IPS-18c (cell line): ENCODE data around the gene SORCS1.

Experiments
- H3K4me3 ChIP-seq: 2 replicates; pipeline ENCODE4 v1.7.0; 2013; ENCODE audit warnings: low read depth, mild to moderate bottlenecking, low read length, moderate library complexity; ENCODE audit not compliant: insufficient read depth
- H3K9me3 ChIP-seq: one replicate; pipeline ENCODE4 v1.6.1; 2013; ENCODE audit warnings: mild to moderate bottlenecking, low read length, moderate library complexity; ENCODE audit not compliant: control insufficient read depth, insufficient read depth

Gene SORCS1

DNA sequence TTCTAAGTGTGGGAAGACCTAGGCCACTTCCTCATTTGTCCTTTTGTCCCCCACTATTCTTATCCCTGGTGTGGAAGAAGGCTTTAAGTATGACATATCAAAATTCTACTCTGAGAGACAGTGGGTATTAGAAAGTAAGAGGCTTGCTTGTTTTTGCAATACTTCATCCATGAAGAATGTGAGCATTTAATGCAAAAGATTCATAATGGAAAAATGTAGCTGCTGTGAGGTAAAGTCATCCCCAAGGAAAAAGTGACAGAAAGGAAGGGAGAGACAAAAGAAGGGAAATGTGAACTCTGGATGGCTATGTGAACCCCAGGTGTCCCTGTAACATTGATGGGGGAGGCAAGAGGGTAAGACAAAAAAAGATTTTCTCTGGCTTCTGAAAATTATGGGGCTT lies 607.5 kb downstream of the SORCS1 start:
- Histone ChIP-seq H3K9me3 (no peaks in the 10 kb centered on the region), H3K4me3 (no peak overlapping the region)

- Histone ChIP-seq H3K4me3 (no peak overlapping the region), H3K9me3 (no peaks in the 10 kb centered on the region)
Observed at GRCh38 chr10:106555599-106555998, 608.9 kb downstream of the SORCS1 start.

- no peaks in the 10 kb centered on the region for H3K9me3 ChIP-seq
- no peak overlapping the region for H3K4me3 ChIP-seq
Observed at GRCh38 chr10:106551501-106552062, 612.9 kb downstream of the SORCS1 start.

DNA sequence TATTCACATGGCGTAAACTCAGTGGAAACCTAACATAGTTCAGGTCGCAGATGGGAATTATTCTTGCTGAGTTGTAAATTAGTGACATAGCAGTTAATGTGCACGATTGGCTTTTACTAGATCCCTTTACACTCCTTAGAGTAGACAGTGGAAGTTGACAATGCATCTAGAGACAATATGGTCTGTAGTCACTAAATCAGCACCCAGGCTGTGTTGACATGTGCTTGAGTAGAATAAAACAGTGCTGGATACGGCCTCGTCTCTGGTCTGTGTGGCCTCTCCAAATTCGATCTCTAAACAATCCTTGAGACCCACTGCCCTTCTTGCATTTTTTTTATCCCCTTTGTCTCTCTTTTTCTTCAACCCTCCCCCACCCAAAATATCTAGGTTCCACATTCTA lies 615.7 kb downstream of the SORCS1 start:
- H3K9me3 ChIP-seq = no peaks in the 10 kb centered on the region
- H3K4me3 ChIP-seq = no peak overlapping the region

DNA sequence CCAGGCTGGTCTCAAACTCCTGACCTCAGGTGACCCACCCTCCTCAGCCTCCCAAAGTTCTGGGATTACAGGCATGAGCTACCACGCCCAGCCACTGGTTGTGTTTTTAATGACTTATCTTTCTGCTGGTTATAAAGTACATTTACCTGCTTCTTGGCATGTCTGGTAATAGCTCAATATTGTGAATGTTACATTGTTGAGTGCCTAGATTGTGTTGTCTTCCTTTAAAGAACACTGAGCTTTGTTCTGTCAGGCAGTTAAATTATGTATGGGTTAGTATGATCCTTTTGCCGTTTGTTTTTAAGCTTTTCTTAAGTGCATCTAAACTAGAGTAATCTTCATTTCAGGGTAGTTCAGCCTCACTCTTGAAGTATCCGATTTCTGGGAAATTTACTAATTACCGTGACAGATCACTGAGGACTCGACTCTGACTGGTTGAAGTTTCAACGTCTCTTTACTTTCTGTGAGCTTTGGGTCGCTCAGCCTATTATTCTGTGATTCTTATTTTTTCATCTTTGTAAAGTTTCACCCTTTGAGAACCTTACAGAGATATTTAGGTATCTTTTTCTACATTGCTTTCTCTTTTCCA lies 617.4 kb downstream of the SORCS1 start:
- no peaks in the 10 kb centered on the region for H3K9me3 ChIP-seq
- H3K4me3 ChIP-seq = no peak overlapping the region

GRCh38 chr10:106542461-106542860 lies 622.0 kb downstream of the SORCS1 start:
- Histone ChIP-seq H3K4me3 (no peak overlapping the region), H3K9me3 (no peaks in the 10 kb centered on the region)

DNA sequence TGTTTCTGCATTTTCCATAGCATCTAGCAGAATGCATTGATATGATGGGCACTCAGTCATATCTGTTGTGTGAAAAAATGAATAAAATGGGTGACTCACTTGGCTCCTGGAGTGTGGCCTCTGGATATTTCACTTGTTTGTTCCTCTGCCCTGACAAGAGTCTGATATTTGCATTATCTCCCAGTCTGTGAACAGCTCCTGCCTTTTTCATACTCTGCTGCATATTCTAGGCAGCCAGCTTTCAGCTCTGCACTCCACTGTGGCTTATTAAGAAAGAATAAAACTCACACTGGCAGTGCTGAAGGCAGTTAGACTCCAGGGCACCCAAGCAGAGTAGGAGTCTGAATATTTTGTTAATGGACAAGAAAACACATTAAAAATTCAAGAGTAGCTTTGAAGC lies 623.9 kb downstream of the SORCS1 start:
- Histone ChIP-seq H3K4me3 (no peak overlapping the region), H3K9me3 (no peaks in the 10 kb centered on the region)

DNA sequence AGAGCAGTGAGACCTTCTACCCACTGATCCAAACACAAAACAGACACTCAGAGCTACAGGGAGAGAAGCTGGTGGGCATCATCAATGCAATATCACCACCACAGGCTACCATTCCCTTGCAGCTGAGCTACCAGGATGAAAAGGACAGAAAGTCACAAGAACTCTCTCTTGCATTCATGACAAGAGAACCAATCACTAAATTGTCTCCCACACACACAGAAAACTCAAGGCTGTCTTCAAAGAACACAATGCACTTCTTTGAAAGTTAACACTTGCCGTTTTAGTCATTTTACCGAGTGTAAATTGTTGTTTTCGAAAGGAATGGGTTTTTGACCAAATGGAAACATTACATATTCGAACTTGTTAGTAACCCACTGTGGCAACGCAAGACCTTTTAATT lies 626.6 kb downstream of the SORCS1 start:
- H3K4me3 ChIP-seq = no peak overlapping the region
- H3K9me3 ChIP-seq = no peaks in the 10 kb centered on the region

DNA sequence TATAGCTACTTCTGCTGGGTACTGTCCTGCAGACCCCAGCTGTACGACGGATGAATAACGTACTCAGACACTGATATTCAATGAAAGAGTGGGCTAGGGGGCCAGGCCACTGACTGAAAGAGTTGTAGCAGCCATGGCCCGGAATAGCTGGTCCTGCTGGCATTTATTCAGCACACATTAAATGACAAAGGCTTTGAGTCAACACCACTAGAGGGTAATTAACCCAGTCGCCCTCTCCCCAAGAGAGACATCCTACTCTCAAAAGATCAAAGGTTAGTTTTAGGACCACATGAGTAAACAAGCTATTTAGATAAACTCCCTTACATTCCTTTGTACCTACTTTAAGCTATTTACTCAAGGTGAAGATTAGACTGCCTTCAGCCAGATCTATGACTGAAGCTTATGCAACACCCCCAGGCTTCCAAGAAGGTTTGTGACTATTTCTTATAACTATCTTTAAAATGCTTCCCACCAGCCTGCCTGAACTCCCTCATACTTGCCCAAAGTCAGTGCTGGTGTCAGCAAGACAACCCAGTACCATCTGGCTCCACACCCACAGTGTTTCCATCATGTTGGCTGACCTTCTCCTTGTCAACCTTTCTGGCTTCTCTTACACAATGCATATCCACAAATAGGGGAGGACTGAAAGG lies 629.1 kb downstream of the SORCS1 start:
- no peak overlapping the region for H3K4me3 ChIP-seq

GRCh38 chr10:106534441-106534840 lies 630.1 kb downstream of the SORCS1 start:
- no peaks in the 10 kb centered on the region for H3K9me3 ChIP-seq

More for the DNA sequence above, 629.1 kb downstream of the SORCS1 start:
- no peaks in the 10 kb centered on the region for H3K9me3 ChIP-seq

DNA sequence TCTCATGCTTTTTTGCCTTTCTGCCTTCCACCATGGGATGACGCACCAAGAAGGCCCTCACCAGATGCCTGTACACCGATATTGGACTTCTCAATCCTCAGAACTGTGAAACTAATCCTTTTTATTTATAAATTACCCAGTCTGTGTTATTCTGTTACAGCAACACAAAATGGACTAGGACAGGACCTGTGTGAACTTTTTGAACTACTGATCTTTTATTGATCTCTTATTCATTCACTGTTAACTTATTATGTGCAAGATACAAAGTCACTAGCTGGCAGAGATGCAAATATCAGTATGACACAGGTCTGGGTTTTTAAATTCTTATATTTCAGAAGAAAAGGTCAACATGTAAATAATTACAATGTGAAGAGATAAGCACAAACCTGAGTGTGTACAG lies 635.8 kb downstream of the SORCS1 start:
- Histone ChIP-seq H3K4me3 (no peak overlapping the region), H3K9me3 (no peaks in the 10 kb centered on the region)

More at GRCh38 chr10:106534441-106534840, 630.1 kb downstream of the SORCS1 start:
- H3K4me3 ChIP-seq = no peak overlapping the region

DNA sequence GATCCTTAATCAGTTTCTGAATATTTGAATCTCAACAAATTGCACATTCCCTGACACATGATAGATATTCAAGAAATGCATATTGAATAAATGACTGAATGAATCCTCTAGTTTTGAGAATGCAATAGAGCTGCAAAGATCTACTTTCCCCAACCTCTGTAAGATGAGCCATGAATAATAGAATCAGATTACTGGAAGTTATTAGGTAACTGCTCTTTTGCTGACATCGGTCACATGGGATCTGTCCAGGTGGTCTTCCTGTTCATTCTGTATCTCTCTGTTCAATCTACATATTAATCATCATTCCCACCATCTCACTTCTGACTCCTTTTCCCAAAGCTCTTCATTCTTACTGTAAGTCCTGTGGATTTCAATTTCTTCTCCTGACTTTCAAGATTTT lies 638.7 kb downstream of the SORCS1 start:
- Histone ChIP-seq H3K9me3 (no peaks in the 10 kb centered on the region), H3K4me3 (no peak overlapping the region)
